HUES48 (cell line): ENCODE results near the gene LMO4.

Experiments
- H3K27ac ChIP-seq: one replicate; pipeline ENCODE4 v1.7.0; 2013; ENCODE audit warnings: low read depth, low read length, inconsistent platforms
- H3K27me3 ChIP-seq: 2 replicates; pipeline ENCODE4 v1.6.1; 2013; ENCODE audit warnings: mild to moderate bottlenecking, low read length; ENCODE audit not compliant: control insufficient read depth, insufficient read depth
- H3K36me3 ChIP-seq: 2 replicates; pipeline ENCODE4 v1.6.1; 2013; ENCODE audit warnings: low read length; ENCODE audit not compliant: control insufficient read depth, insufficient read depth
- H3K4me1 ChIP-seq: 2 replicates; pipeline ENCODE4 v1.6.1; 2013; ENCODE audit warnings: mild to moderate bottlenecking, low read length; ENCODE audit not compliant: control insufficient read depth, insufficient read depth
- H3K4me3 ChIP-seq: 2 replicates; pipeline ENCODE4 v1.5.1; 2013; ENCODE audit warnings: mild to moderate bottlenecking, low read depth, low read length
- H3K9ac ChIP-seq: 2 replicates; pipeline ENCODE4 v1.6.1; 2013; ENCODE audit warnings: mild to moderate bottlenecking, low read depth, low read length, moderate library complexity
- H3K9me3 ChIP-seq: 2 replicates; pipeline ENCODE4 v1.6.1; 2013; ENCODE audit warnings: low read length; ENCODE audit not compliant: control insufficient read depth, insufficient read depth

Gene LMO4

DNA sequence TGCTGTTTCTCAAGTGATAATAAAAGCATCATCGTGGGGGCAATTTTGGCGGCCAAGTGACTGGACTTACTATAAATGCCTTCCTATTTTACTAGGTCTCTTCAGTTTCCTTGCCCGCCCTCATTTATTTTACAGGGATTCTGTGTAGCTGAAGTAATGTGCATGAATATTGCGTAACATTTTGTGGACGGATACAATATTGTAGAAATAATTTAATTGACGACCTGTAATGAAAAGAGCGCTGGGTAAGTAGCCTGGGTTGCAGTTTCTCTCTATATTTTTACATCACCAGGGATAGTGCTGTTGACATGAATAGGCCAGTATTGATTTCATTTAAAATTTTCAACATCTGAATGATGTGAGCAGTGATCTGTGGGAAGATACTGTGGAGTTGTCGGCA is 28.1 kb upstream of the LMO4 start:
- H3K27me3 ChIP-seq, result no peaks in the 10 kb centered on the region
- H3K9me3 ChIP-seq, result no peaks in the 10 kb centered on the region
- no peaks in the 10 kb centered on the region for H3K36me3 ChIP-seq
- no peak overlapping the region for H3K27ac ChIP-seq
- H3K4me3 ChIP-seq, result no peak overlapping the region
- peaks cover 8% of the 10 kb centered on the region; the same call in 1 of the 2 replicates for H3K4me1 ChIP-seq
- H3K9ac ChIP-seq, result no peak overlapping the region

GRCh38 chr1:87305151-87305550 is 23.5 kb upstream of the LMO4 start:
- Histone ChIP-seq H3K27me3 (no peaks in the 10 kb centered on the region), H3K9ac (no peak overlapping the region), H3K4me3 (no peak overlapping the region), H3K9me3 (no peaks in the 10 kb centered on the region), H3K4me1 (peaks cover 21% of the 10 kb centered on the region), H3K27ac (no peak overlapping the region), H3K36me3 (no peaks in the 10 kb centered on the region)

- no peak overlapping the region for H3K27ac ChIP-seq
- H3K4me1 ChIP-seq, result peaks cover 20% of the 10 kb centered on the region
- H3K9me3 ChIP-seq, result no peaks in the 10 kb centered on the region
- H3K9ac ChIP-seq, result no peak overlapping the region
- no peak overlapping the region for H3K4me3 ChIP-seq
- no peaks in the 10 kb centered on the region for H3K27me3 ChIP-seq
- no peaks in the 10 kb centered on the region for H3K36me3 ChIP-seq
These were observed 22.9 kb upstream of the LMO4 start for GRCh38 chr1:87305762-87306161.

- H3K4me1 ChIP-seq, result peaks cover 20% of the 10 kb centered on the region
- H3K27me3 ChIP-seq, result no peaks in the 10 kb centered on the region
- no peak overlapping the region for H3K9ac ChIP-seq
- H3K36me3 ChIP-seq, result no peaks in the 10 kb centered on the region
- no peak overlapping the region for H3K27ac ChIP-seq
- H3K9me3 ChIP-seq, result no peaks in the 10 kb centered on the region
- no peak overlapping the region for H3K4me3 ChIP-seq
These were observed 21.4 kb upstream of the LMO4 start for GRCh38 chr1:87307306-87307705.

DNA sequence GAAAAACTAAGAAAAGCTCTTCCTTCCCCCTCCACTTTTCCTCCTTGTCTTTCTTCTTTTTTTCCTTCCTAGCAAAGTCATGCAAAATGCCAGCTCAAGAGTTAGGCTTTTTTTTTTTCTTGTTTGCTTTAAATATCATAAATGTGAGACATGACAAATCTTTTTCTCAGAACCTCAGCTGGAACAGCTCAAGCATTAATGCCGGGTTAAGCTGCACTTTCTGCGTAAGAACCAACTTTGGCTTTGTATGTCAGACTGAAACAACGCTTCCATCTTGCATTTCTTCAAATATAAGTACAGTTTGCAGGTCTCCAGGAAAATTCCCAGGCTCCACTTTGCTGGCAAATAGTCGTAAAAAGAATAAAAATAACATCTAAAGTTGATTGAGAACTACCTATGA is 20.7 kb upstream of the LMO4 start:
- Histone ChIP-seq H3K27ac (no peak overlapping the region), H3K9me3 (no peaks in the 10 kb centered on the region), H3K9ac (no peak overlapping the region), H3K4me3 (no peak overlapping the region), H3K4me1 (peaks cover 20% of the 10 kb centered on the region), H3K27me3 (no peaks in the 10 kb centered on the region), H3K36me3 (no peaks in the 10 kb centered on the region)

DNA sequence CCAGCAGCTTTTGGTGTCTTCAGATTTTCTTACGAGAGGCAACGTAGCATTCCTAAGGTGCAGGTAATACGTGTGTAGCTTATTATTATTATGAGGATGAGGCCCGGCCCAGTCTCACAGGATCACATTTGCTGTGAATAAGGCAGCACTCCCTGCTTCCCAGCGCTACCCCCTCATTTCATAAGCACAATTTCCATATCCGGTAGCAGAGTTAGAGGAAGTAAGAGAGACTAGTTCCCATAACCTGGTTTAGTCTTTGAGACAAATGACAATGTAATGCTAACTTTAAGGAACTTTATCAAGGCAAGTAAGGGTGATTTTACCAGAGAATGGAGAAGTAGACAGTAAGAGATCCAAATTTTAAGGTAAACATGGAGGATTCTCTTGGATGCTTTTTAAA is 14.6 kb upstream of the LMO4 start:
- Histone ChIP-seq H3K27ac (no peak overlapping the region), H3K9me3 (no peaks in the 10 kb centered on the region), H3K9ac (no peak overlapping the region), H3K27me3 (no peaks in the 10 kb centered on the region), H3K36me3 (no peaks in the 10 kb centered on the region), H3K4me1 (peaks cover 3% of the 10 kb centered on the region; the same call in 1 of the 2 replicates), H3K4me3 (no peak overlapping the region)

DNA sequence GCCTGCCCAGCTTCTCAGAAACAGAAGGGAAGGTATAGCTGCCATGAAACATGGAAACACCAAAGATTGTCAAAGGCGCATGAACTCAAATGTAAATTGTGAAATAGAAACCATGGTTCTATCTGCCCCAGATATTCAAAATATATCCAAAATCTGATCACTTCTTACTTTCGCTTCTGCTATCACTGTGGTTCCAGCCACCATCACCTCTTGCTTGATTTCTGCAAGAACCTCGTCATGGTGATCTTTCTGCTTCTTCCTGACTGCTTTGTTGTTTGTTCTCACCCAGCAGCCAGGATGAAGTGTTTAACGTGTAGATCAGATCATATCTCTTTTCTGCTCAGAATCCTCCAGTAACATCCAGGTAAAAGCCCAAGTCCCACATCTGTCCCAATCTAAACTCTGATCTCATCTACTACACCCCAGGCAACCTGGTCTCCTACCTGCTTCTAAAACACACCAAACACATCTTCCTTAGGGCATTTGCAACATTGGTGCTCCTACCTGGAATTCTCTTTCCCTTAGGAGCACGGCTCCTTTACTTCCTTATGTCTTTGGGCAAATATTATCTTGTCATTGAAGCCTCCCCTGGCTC is 10.5 kb upstream of the LMO4 start:
- Histone ChIP-seq H3K9me3 (no peaks in the 10 kb centered on the region), H3K27ac (no peak overlapping the region), H3K36me3 (no peaks in the 10 kb centered on the region), H3K9ac (no peak overlapping the region), H3K4me3 (no peak overlapping the region), H3K4me1 (no peaks in the 10 kb centered on the region), H3K27me3 (no peaks in the 10 kb centered on the region)

DNA sequence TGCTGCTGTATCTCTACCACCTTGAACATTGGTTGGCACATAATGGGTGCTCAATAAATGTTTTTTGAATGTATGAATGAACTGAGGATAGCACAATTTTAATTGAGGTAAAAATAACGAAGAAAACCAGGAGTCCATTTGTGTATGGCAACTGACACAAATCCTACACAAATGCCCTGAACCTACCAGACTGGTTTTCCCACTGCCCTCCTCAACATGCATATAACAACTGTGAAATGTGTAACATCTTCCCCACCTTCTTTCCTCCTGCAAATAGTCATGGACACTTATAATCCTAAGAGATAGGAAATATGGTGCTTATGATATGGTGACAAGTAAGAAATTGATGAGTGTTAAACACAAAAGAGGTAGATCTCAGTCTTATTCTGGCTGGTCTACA is 9.9 kb upstream of the LMO4 start:
- H3K27me3 ChIP-seq, result no peaks in the 10 kb centered on the region
- H3K36me3 ChIP-seq, result no peaks in the 10 kb centered on the region
- no peak overlapping the region for H3K4me3 ChIP-seq
- no peaks in the 10 kb centered on the region for H3K9me3 ChIP-seq
- H3K4me1 ChIP-seq, result no peaks in the 10 kb centered on the region
- H3K9ac ChIP-seq, result no peak overlapping the region
- no peak overlapping the region for H3K27ac ChIP-seq

- H3K27ac ChIP-seq, result no peak overlapping the region
- no peaks in the 10 kb centered on the region for H3K27me3 ChIP-seq
- no peak overlapping the region for H3K4me3 ChIP-seq
- no peaks in the 10 kb centered on the region for H3K36me3 ChIP-seq
- H3K9ac ChIP-seq, result no peak overlapping the region
- H3K4me1 ChIP-seq, result peaks cover 14% of the 10 kb centered on the region
- no peaks in the 10 kb centered on the region for H3K9me3 ChIP-seq
These were observed 2.5 kb upstream of the LMO4 start for GRCh38 chr1:87325982-87326738.

DNA sequence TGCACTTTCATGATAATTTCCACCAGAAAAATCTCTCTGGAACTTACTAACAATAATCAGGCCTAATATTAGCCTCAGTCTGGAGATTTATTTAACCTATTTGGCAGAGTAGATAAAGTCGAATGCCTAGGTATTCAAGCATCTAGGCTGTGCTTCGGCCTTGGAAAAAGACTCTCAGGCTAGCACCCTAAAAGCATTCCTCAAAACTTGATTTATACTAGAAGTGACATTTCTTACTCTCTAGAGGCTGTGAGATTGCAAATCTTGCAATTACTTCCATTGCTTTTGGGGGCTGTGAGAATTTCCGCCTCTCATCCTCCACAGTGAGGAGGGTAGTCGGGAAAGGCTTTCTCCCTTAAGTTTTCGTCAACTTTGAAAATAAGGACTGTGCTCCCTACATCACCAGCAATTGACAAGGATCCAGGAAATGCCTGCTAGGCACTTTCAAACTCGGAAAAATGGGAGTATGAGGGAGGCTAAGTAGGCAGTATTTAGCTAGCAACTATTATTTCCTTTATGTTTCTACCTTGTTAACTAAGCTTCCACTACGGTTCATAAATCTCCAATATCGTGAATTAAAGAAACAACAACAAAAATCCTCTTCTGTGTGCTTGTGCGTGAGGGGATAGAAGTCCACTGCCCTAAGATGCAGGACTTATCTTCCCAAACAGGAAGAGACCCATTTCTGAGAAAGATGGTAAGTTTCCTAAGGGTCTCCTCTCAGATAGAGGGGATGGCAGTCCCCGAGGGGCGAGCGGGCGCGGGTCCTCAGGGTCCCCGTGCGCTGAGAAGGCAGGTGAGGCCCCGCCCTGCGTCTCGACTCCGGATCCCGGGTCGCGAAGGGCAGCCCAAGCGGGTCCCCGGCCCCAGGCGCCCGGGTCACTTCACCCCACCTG is 1.1 kb upstream of the LMO4 start:
- H3K27ac ChIP-seq, result peak overlapping the region; percentile 95
- H3K27me3 ChIP-seq, result no peaks in the 10 kb centered on the region
- H3K9ac ChIP-seq, result peak overlapping the region; percentile 75

DNA sequence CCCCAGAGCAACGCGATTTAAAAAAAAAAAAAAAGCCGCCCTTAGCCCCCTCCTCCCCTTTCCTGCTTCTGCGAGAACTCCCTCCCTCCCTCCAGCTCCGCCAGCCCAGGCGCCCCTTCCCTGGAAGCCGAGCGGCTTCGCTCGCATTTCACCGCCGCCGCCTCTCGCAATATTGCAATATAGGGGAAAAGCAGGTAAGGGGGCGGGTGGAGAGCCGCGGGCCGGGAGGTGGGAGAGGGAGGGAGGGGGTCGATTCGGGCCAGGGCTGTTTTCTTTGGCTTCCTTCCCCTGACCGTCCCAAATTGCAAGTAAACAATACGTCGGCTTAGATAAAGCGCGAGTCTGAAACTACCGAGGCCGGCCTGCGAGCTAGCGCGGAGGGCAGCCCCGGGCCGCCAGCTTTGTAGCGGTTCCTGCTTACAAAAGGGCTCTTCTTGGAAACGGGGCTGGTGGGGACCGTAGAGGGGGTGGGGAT is 408 bp downstream of the LMO4 start:
- no peaks in the 10 kb centered on the region for H3K9me3 ChIP-seq
- peak overlapping the region; percentile 75 for H3K4me3 ChIP-seq
- peaks cover 36% of the 10 kb centered on the region for H3K4me1 ChIP-seq
- H3K36me3 ChIP-seq, result peaks cover 17% of the 10 kb centered on the region
- H3K27ac ChIP-seq, result peak overlapping the region; percentile 95
- no peaks in the 10 kb centered on the region for H3K27me3 ChIP-seq
- H3K9ac ChIP-seq, result peak overlapping the region; percentile 63

More for the DNA sequence above, 1.1 kb upstream of the LMO4 start:
- H3K36me3 ChIP-seq, result peaks cover 6% of the 10 kb centered on the region
- peaks cover 21% of the 10 kb centered on the region for H3K4me1 ChIP-seq
- peak overlapping the region; percentile 75 for H3K4me3 ChIP-seq
- H3K9me3 ChIP-seq, result no peaks in the 10 kb centered on the region
